ENCODE data around the gene TUSC2.

TUSC2 gene, protein sequence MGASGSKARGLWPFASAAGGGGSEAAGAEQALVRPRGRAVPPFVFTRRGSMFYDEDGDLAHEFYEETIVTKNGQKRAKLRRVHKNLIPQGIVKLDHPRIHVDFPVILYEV

DNA sequence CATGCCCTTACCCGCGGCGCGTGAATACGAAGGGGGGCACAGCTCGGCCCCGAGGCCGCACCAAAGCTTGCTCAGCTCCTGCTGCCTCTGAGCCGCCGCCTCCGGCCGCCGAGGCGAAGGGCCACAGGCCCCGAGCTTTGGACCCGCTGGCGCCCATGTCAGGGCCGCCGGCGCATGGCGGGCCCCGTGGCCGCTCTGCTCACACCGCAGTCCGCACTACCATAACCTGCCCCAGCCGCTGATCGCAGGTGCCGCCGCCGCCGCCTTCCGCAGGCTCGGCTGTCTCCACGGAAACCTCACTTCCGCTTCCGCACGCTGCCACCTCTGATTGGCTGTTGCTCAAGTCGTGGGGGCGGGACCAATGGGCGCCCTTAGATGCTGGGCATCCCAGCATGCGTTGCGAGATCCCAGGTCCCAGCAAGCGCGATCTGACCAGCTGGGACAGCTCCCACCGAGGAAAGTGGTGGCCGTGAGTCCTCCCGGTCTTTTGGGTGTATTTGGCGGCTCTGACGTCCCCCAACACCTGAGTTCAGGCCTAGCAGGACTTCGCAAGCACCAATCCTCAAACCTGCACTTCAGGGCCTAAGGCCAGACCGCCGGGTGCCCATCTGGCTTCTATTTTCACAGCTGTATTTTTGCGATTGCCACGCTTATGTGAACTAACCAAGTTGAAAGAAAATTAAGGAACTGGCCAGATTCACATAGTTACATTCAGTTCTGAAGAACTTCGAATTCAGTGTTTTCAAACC is at the start of gene TUSC2:
TSS of gene TUSC2 (minus strand) at position 281 of the 749 bp plus-strand sequence. CDS start at position 157, 124 bp downstream.
- in situ Hi-C loops (cut with HindIII; ENCODE audit: low pct_ligation_motif_present, low pct_unique_long_range_greater_than_20kb, low sequenced_read_pairs) = no loop called here
- DNase-seq = peak; percentile 95

GRCh38 chr3:50375258-50375931 is 47.4 kb upstream of the TUSC2 start:
- no peak for DNase-seq
- in situ Hi-C loops (cut with HindIII; ENCODE audit: low pct_ligation_motif_present, low pct_unique_long_range_greater_than_20kb, low sequenced_read_pairs) = no loop called here

DNA sequence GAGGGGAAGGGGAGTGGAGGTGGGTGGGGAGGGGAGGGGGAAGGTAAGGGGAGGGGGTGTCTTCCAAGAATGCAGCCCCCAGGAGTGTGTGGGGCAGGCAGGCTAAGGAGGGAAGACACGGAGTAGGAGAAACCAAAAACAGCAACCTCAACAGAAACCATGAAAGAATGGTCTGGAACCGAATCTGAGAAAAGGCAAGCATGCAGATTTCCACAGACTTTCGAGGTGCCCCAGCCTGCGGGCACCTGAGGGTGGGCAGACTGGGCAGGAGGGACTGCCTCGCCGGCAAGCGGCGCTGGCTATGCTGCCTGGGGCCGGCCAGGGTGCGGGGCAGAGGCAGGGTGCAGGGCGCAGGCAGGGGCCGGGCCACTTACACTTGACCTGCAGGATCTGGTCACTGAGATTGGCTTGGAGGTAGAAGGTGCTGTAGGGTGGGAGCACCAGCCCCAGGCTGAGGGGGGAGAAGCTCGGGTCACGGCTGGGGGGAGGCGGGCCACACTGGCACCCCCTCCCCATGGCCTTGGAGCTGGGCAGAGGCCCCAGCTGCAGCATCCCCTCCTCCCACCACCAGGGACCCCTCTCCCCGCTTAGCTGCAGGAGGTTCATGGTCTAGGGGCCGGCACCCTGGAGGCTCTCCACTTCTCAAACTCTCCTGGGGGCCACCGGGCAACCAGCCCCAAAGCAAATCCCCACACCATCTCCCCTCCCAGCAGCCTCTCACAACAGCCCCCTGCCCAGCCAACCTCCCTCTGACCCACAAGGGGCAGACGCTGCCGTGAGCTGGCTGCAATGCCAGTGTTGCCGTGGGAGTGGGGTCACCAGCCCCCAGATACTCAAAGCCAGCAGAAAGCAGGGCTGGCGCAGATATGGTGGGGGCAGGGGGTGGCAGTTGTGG is 46.6 kb upstream of the TUSC2 start:
- DNase-seq = no peak
- in situ Hi-C loops (cut with HindIII; ENCODE audit: low pct_ligation_motif_present, low pct_unique_long_range_greater_than_20kb, low sequenced_read_pairs) = no loop called here

- in situ Hi-C loops (cut with HindIII; ENCODE audit: low pct_ligation_motif_present, low pct_unique_long_range_greater_than_20kb, low sequenced_read_pairs) = no loop called here
Measured at GRCh38 chr3:50373146-50374051, 45.4 kb upstream of the TUSC2 start.

DNA sequence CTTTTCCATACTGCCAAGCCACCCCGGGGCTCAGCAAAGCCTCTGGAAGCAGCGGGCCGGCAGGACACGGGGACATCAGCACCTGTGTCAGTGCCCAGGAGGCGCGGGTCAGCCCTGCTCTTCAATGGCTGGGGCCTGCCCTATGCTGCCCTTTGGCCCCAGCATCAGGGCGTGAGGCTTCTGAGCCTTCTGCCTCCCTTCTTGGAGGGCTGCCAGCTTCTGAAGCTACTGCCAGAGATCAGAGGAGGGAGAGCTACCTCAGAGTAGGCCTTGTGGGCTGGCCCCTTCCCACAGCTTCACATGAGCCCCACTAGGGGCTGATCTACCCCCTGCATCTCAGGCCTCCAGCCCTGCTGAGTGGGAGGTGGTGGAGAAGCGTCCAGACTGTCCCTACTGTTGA is 44.3 kb upstream of the TUSC2 start:
- no peak for DNase-seq
- in situ Hi-C loops (cut with HindIII; ENCODE audit: low pct_ligation_motif_present, low pct_unique_long_range_greater_than_20kb, low sequenced_read_pairs) = no loop called here

More at GRCh38 chr3:50373146-50374051, 45.4 kb upstream of the TUSC2 start:
- DNase-seq = no peak

GRCh38 chr3:50371133-50371685 is 43.2 kb upstream of the TUSC2 start:
- no peak for DNase-seq
- in situ Hi-C loops (cut with HindIII; ENCODE audit: low pct_ligation_motif_present, low pct_unique_long_range_greater_than_20kb, low sequenced_read_pairs) = no loop called here

- in situ Hi-C loops (cut with HindIII; ENCODE audit: low pct_ligation_motif_present, low pct_unique_long_range_greater_than_20kb, low sequenced_read_pairs) = no loop called here
- DNase-seq = no peak
Measured at GRCh38 chr3:50370594-50370993, 42.6 kb upstream of the TUSC2 start.

DNA sequence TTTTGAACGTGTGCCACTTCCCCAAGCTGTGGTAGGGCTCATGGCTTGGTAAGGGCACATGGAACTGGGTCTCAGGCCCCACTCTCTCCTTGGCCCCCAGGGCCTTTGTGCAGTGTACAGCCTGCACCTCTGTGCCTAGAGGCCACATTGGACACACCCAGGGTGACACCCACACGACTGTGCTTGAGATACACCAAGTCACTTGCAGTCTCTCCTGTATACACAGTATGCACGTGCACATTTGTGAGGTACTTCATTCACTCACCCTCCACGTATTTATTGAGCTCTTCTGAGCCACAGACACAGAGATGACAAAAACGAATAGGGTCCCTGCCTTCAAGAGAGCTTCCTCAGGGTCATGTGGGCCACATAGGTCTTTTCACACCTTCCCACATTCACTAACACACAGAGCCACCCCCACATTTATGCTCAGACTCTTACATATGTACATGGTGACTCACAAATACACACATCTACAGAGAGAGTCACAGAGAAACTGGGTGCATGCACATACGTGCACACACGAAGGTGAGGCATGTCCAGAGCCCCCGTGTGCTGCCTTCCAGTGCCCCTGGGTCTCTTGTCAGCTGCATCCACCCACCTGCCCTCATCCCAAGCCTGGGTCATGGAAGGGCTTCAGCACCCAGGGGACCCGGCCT is 41.1 kb upstream of the TUSC2 start:
- in situ Hi-C loops (cut with HindIII; ENCODE audit: low pct_ligation_motif_present, low pct_unique_long_range_greater_than_20kb, low sequenced_read_pairs) = no loop called here
- DNase-seq = no peak

- DNase-seq = no peak
- in situ Hi-C loops (cut with HindIII; ENCODE audit: low pct_ligation_motif_present, low pct_unique_long_range_greater_than_20kb, low sequenced_read_pairs) = no loop called here
Measured at GRCh38 chr3:50365842-50366220, 37.8 kb upstream of the TUSC2 start.

- in situ Hi-C loops (cut with HindIII; ENCODE audit: low pct_ligation_motif_present, low pct_unique_long_range_greater_than_20kb, low sequenced_read_pairs) = no loop called here
- peak; percentile 75 for DNase-seq
Measured at GRCh38 chr3:50365080-50365841, 37.2 kb upstream of the TUSC2 start.

- in situ Hi-C loops (cut with HindIII; ENCODE audit: low pct_ligation_motif_present, low pct_unique_long_range_greater_than_20kb, low sequenced_read_pairs) = no loop called here
Measured at GRCh38 chr3:50364573-50365079, 36.6 kb upstream of the TUSC2 start.

DNA sequence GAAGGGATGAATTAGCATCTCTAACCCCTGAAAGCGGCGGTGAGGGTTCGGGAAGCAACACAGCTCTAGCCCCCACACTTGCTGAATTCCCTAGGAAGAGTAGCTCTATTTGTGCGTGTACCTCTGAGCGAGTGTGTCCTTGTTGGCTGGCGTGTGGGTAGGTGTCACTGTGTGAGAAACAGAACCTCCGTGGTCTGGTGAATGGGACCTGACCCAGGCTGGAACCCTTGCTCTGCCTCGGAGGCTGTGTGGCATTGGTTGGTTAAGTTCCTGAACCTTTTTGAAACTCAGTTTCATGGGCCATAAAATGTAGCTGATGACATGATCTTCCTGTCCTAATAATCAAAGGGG is 31.7 kb upstream of the TUSC2 start:
- in situ Hi-C loops (cut with HindIII; ENCODE audit: low pct_ligation_motif_present, low pct_unique_long_range_greater_than_20kb, low sequenced_read_pairs) = no loop called here
- DNase-seq = no peak

More at GRCh38 chr3:50364573-50365079, 36.6 kb upstream of the TUSC2 start:
- DNase-seq = no peak

DNA sequence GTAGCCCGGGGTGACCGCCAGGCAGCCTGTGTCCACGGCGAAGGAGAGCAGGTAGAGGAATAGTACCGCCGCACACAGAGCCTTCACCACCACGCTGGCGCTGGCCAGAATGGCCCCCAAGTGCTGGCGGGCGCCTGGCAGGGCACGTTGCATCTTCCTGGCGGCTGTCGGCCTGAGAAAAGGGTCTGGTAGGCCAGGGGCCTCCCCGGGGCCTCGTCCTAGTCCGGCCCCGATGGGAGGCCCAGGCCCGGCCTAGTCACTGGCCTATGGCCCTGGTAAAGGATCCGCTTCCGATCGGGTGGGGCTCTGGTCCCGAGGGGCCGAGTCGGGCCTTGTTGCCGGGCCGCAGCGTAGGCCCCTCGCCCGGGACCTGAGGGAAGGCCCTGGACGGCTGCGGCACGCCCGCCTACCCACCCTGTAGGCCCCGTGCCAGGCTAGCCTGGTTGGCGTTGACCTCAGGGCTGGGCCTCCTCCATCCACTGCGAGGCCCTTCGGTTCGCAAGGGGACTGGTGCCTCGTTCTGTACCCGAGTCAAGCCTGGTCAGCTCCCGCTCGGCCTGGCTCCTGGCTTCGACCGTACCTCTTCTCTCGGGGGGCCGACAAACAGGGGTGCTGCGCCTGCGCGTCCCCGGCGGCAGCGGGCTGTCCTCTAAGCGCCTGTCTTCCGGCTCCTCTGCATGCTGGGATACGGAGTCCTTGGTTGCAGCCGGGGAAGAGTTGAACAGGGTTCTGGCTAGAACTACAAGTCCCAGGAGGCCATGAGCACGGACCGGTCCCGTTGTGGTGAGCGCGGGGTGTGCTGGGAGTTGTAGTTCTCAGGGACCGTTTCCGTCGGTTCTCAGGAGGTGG is 31.1 kb upstream of the TUSC2 start, which contains the start of gene TMEM115:
TSS of gene TMEM115 (minus strand) at position 611 of the 849 bp plus-strand sequence. CDS start at position 153, 458 bp downstream.
- in situ Hi-C loops (cut with HindIII; ENCODE audit: low pct_ligation_motif_present, low pct_unique_long_range_greater_than_20kb, low sequenced_read_pairs) = no loop called here

GRCh38 chr3:50358355-50358910 is 30.4 kb upstream of the TUSC2 start:
- in situ Hi-C loops (cut with HindIII; ENCODE audit: low pct_ligation_motif_present, low pct_unique_long_range_greater_than_20kb, low sequenced_read_pairs) = no loop called here
- DNase-seq = no peak

More for the DNA sequence above, 31.1 kb upstream of the TUSC2 start, which contains the start of gene TMEM115:
- peak; percentile 96 for DNase-seq

DNA sequence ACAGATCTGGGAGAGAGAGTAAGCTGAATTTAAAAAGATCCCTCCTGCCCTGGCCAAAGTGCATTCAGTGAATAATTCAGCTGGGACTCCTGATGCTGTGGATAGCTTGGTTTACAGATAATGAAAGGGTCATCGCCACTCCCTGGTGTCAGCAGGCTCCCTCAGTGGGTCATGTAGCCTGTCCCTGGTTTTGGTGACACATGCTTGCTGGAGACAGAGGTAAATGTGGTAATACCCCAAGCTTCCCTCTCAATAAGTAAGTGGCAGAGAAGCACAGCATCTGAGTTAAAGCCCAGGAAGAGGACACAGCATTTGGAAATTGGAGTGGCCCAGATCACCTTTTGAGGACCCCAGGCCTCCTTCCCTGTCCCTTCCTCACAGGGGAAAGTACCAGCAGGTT is 29.5 kb upstream of the TUSC2 start:
- in situ Hi-C loops (cut with HindIII; ENCODE audit: low pct_ligation_motif_present, low pct_unique_long_range_greater_than_20kb, low sequenced_read_pairs) = no loop called here
- DNase-seq = no peak
